ENCODE measurements around the gene MACROD2.

MACROD2 gene

GRCh38 chr20:14647016-14647415, 651.7 kb downstream of the MACROD2 start:
- no peak for TF ChIP-seq CTCF (IDR thresholded peaks at IDR 0.05; ENCODE audit: insufficient read depth, low read length, poor library complexity, severe bottlenecking)
- no peak for DNase-seq (ENCODE audit: extremely low read depth, insufficient read length)
- Histone ChIP-seq H3K36me3 (ENCODE audit: control insufficient read depth, insufficient read depth, low read length) (no peaks in the 10 kb centered on the region), H3K4me3 (replicated peaks; ENCODE audit: low read depth, low read length) (no peak overlapping the region), H3K27me3 (replicated peaks; ENCODE audit: control insufficient read depth, insufficient read depth, low read length) (no peaks in the 10 kb centered on the region)

GRCh38 chr20:14649662-14650061, 654.3 kb downstream of the MACROD2 start:
- DNase-seq (ENCODE audit: extremely low read depth, insufficient read length) = no peak
- TF ChIP-seq CTCF (IDR thresholded peaks at IDR 0.05; ENCODE audit: insufficient read depth, low read length, poor library complexity, severe bottlenecking) = no peak
- Histone ChIP-seq H3K36me3 (ENCODE audit: control insufficient read depth, insufficient read depth, low read length) (no peaks in the 10 kb centered on the region), H3K4me3 (replicated peaks; ENCODE audit: low read depth, low read length) (no peak overlapping the region), H3K27me3 (replicated peaks; ENCODE audit: control insufficient read depth, insufficient read depth, low read length) (no peaks in the 10 kb centered on the region)

GRCh38 chr20:14657266-14658005, 662.1 kb downstream of the MACROD2 start:
- no peak overlapping the region for H3K4me3 ChIP-seq (replicated peaks; ENCODE audit: low read depth, low read length)
- DNase-seq (ENCODE audit: extremely low read depth, insufficient read length) = no peak
- H3K36me3 ChIP-seq (ENCODE audit: control insufficient read depth, insufficient read depth, low read length) = no peaks in the 10 kb centered on the region
- no peaks in the 10 kb centered on the region for H3K27me3 ChIP-seq (replicated peaks; ENCODE audit: control insufficient read depth, insufficient read depth, low read length)
- no peak for TF ChIP-seq CTCF (IDR thresholded peaks at IDR 0.05; ENCODE audit: insufficient read depth, low read length, poor library complexity, severe bottlenecking)

GRCh38 chr20:14664101-14664500, 668.8 kb downstream of the MACROD2 start:
- DNase-seq (ENCODE audit: extremely low read depth, insufficient read length) = no peak
- Histone ChIP-seq H3K4me3 (replicated peaks; ENCODE audit: low read depth, low read length) (no peak overlapping the region), H3K27me3 (replicated peaks; ENCODE audit: control insufficient read depth, insufficient read depth, low read length) (no peaks in the 10 kb centered on the region), H3K36me3 (ENCODE audit: control insufficient read depth, insufficient read depth, low read length) (no peaks in the 10 kb centered on the region)
- no peak for TF ChIP-seq CTCF (IDR thresholded peaks at IDR 0.05; ENCODE audit: insufficient read depth, low read length, poor library complexity, severe bottlenecking)

- Histone ChIP-seq H3K36me3 (ENCODE audit: control insufficient read depth, insufficient read depth, low read length) (no peaks in the 10 kb centered on the region), H3K4me3 (replicated peaks; ENCODE audit: low read depth, low read length) (no peak overlapping the region), H3K27me3 (replicated peaks; ENCODE audit: control insufficient read depth, insufficient read depth, low read length) (no peaks in the 10 kb centered on the region)
- no peak for TF ChIP-seq CTCF (IDR thresholded peaks at IDR 0.05; ENCODE audit: insufficient read depth, low read length, poor library complexity, severe bottlenecking)
- no peak for DNase-seq (ENCODE audit: extremely low read depth, insufficient read length)
Observed at GRCh38 chr20:14666696-14667095, 671.4 kb downstream of the MACROD2 start.

DNA sequence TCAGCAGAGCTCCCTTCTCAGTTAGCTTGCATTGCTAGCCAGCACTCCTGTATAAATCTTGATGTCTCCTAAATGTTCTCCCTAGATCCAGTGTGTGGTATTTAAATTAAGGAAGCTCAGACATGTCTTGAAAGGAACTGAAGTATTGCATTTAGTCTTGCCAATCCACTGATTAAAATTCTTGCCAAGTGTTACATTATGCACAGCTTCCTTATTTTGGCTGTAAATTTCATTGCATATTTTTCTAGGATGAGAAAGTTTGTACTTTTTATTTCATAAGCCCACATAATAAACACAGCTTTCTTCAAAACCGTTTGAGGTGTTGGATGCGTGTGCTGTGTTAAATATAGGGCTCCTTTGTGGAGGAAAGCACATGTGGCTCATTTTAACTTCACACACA, 671.9 kb downstream of the MACROD2 start:
- DNase-seq (ENCODE audit: extremely low read depth, insufficient read length) = no peak
- Histone ChIP-seq H3K4me3 (replicated peaks; ENCODE audit: low read depth, low read length) (no peak overlapping the region), H3K27me3 (replicated peaks; ENCODE audit: control insufficient read depth, insufficient read depth, low read length) (no peaks in the 10 kb centered on the region), H3K36me3 (ENCODE audit: control insufficient read depth, insufficient read depth, low read length) (no peaks in the 10 kb centered on the region)
- no peak for TF ChIP-seq CTCF (IDR thresholded peaks at IDR 0.05; ENCODE audit: insufficient read depth, low read length, poor library complexity, severe bottlenecking)

All from GM06990 (cell line).